ENCODE measurements around the gene RGS7. TPM values are rescaled to one million over a fixed set of nuclear protein-coding genes. Genes with fewer than 3 reads are reported as not detected.

The RGS7 gene
- total and polyA plus RNA-seq, 2 donors from 2014 or later, result 3.6 TPM; not detected in 1

- FAIRE-seq (no peak), DNase-seq (no peak)
- Histone ChIP-seq H3K27ac (ENCODE audit: low read depth in 2 of 2, low read length in 2 of 2) (no peak overlapping the region), H3K9ac (ENCODE audit: low read length in 3 of 3) (no peak overlapping the region), H3K4me3 (ENCODE audit: low read length in 3 of 3) (peak overlapping the region; percentile 2 to 69 (median 52)), H3K4me1 (ENCODE audit: control insufficient read depth in 2 of 3, insufficient read depth in 2 of 3, low read depth in 1 of 3, low read length in 3 of 3) (no peaks in the 10 kb centered on the region), H3K9me3 (ENCODE audit: control insufficient read depth in 2 of 3, insufficient read depth in 1 of 3, low read length in 3 of 3) (no peaks in the 10 kb centered on the region), H3K27me3 (ENCODE audit: control insufficient read depth, insufficient read depth, low read length) (no peaks in the 10 kb centered on the region), H3K36me3 (ENCODE audit: control insufficient read depth in 2 of 3, insufficient read depth in 3 of 3, low read length in 3 of 3) (no peaks in the 10 kb centered on the region)
- no peak for TF ChIP-seq CTCF (IDR thresholded peaks at IDR 0.05; ENCODE audit: borderline replicate concordance, extremely low read depth, insufficient read depth)
- intact Hi-C loops (cut with DNase I), result no loop called here
Measured at GRCh38 chr1:241356187-241356518, 852 bp downstream of the RGS7 start.

GRCh38 chr1:241355311-241356010, 1.5 kb downstream of the RGS7 start:
- no peaks in the 10 kb centered on the region for H3K9me3 ChIP-seq (ENCODE audit: control insufficient read depth in 2 of 3, insufficient read depth in 1 of 3, low read length in 3 of 3)
- intact Hi-C loops (cut with DNase I), result no loop called here
- H3K36me3 ChIP-seq (ENCODE audit: control insufficient read depth in 2 of 3, insufficient read depth in 3 of 3, low read length in 3 of 3), result no peaks in the 10 kb centered on the region
- H3K27me3 ChIP-seq (ENCODE audit: control insufficient read depth, insufficient read depth, low read length), result no peaks in the 10 kb centered on the region
- H3K27ac ChIP-seq (ENCODE audit: low read depth in 2 of 2, low read length in 2 of 2), result no peak overlapping the region
- DNase-seq, result no peak
- no peak overlapping the region for H3K4me3 ChIP-seq (ENCODE audit: low read length in 3 of 3)
- no peaks in the 10 kb centered on the region for H3K4me1 ChIP-seq (ENCODE audit: control insufficient read depth in 2 of 3, insufficient read depth in 2 of 3, low read depth in 1 of 3, low read length in 3 of 3)
- TF ChIP-seq CTCF (IDR thresholded peaks at IDR 0.05; ENCODE audit: borderline replicate concordance, extremely low read depth, insufficient read depth), result no peak
- no peak overlapping the region for H3K9ac ChIP-seq (ENCODE audit: low read length in 3 of 3)
- no peak for FAIRE-seq

GRCh38 chr1:241352401-241352800, 4.6 kb downstream of the RGS7 start:
- FAIRE-seq (no peak), DNase-seq (no peak)
- Histone ChIP-seq H3K36me3 (ENCODE audit: control insufficient read depth in 2 of 3, insufficient read depth in 3 of 3, low read length in 3 of 3) (no peaks in the 10 kb centered on the region), H3K27ac (ENCODE audit: low read depth in 2 of 2, low read length in 2 of 2) (no peak overlapping the region), H3K27me3 (ENCODE audit: control insufficient read depth, insufficient read depth, low read length) (no peaks in the 10 kb centered on the region), H3K4me1 (ENCODE audit: control insufficient read depth in 2 of 3, insufficient read depth in 2 of 3, low read depth in 1 of 3, low read length in 3 of 3) (no peaks in the 10 kb centered on the region), H3K4me3 (ENCODE audit: low read length in 3 of 3) (no peak overlapping the region), H3K9ac (ENCODE audit: low read length in 3 of 3) (no peak overlapping the region), H3K9me3 (ENCODE audit: control insufficient read depth in 2 of 3, insufficient read depth in 1 of 3, low read length in 3 of 3) (no peaks in the 10 kb centered on the region)
- intact Hi-C loops (cut with DNase I), result no loop called here
- TF ChIP-seq CTCF (IDR thresholded peaks at IDR 0.05; ENCODE audit: borderline replicate concordance, extremely low read depth, insufficient read depth), result no peak

- no peak for FAIRE-seq
Measured at GRCh38 chr1:241351841-241352240, 5.2 kb downstream of the RGS7 start.

More at GRCh38 chr1:241351841-241352240, 5.2 kb downstream of the RGS7 start:
- no peaks in the 10 kb centered on the region for H3K4me1 ChIP-seq (ENCODE audit: control insufficient read depth in 2 of 3, insufficient read depth in 2 of 3, low read depth in 1 of 3, low read length in 3 of 3)
- no peak for TF ChIP-seq CTCF (IDR thresholded peaks at IDR 0.05; ENCODE audit: borderline replicate concordance, extremely low read depth, insufficient read depth)
- no peak overlapping the region for H3K27ac ChIP-seq (ENCODE audit: low read depth in 2 of 2, low read length in 2 of 2)
- no peaks in the 10 kb centered on the region for H3K36me3 ChIP-seq (ENCODE audit: control insufficient read depth in 2 of 3, insufficient read depth in 3 of 3, low read length in 3 of 3)
- intact Hi-C loops (cut with DNase I), result no loop called here
- DNase-seq, result peak in 1 of 5 donors; percentile 10
- no peak overlapping the region for H3K4me3 ChIP-seq (ENCODE audit: low read length in 3 of 3)
- no peaks in the 10 kb centered on the region for H3K9me3 ChIP-seq (ENCODE audit: control insufficient read depth in 2 of 3, insufficient read depth in 1 of 3, low read length in 3 of 3)
- no peak overlapping the region for H3K9ac ChIP-seq (ENCODE audit: low read length in 3 of 3)
- H3K27me3 ChIP-seq (ENCODE audit: control insufficient read depth, insufficient read depth, low read length), result no peaks in the 10 kb centered on the region
